HepG2 (cell line): ENCODE measurements around the gene RAN. TPM values are rescaled to one million over a fixed set of nuclear protein-coding genes. Genes with fewer than 3 reads are reported as not detected.

Experiments used
- BHLHE40 ChIP-seq: IDR thresholded peaks from 2 replicates; pipeline ENCODE4 v1.6.1; 2011; ENCODE audit warnings: low read length, improper control_type of control experiment
- CCDC6 ChIP-seq: sonication (generic); formaldehyde crosslinking; IDR thresholded peaks from 2 replicates; pipeline ENCODE4 v1.8.1; 2022; ENCODE audit warnings: mild to moderate bottlenecking, missing genetic modification reagents, moderate library complexity
- ETV6 ChIP-seq: sonication (generic); formaldehyde crosslinking; conservative IDR thresholded peaks from 2 replicates; pipeline ENCODE4 v1.4.0; 2020; ENCODE audit warnings: missing genetic modification reagents
- KDM2A ChIP-seq: sonication (generic); formaldehyde crosslinking; IDR thresholded peaks from 2 replicates; pipeline ENCODE4 v1.4.0; 2020; ENCODE audit warnings: low read depth, missing genetic modification reagents, borderline replicate concordance
- PAF1 ChIP-seq: IDR thresholded peaks from 2 replicates; pipeline ENCODE4 v1.6.1; 2016; ENCODE audit warnings: missing genetic modification reagents, missing compliant biosample characterization
- PLRG1 ChIP-seq: fragments of 450-650 bp; conservative IDR thresholded peaks from 2 replicates; pipeline ENCODE4 v1.6.1; 2016
- POLR2A ChIP-seq, 2 experiments: IDR thresholded peaks; 2 replicates each; pipeline ENCODE4 v1.6.1; 2011; ENCODE audit warnings: low read depth in 2 of 2, low read length in 2 of 2, mild to moderate bottlenecking in 1 of 2, moderate library complexity in 1 of 2; ENCODE audit not compliant: insufficient read depth in 1 of 2
- POLR2AphosphoS5 ChIP-seq: IDR thresholded peaks from 2 replicates; pipeline ENCODE4 v1.6.1; 2012; ENCODE audit warnings: low read depth, low read length
- RBFOX2 ChIP-seq: fragments of 200-400 bp; formaldehyde crosslinking; IDR thresholded peaks from 2 replicates; pipeline ENCODE4 v1.6.1; 2017; ENCODE audit warnings: low read depth, mild to moderate bottlenecking, low read length
- REPIN1 ChIP-seq: sonication (generic); formaldehyde crosslinking; IDR thresholded peaks from 2 replicates; pipeline ENCODE4 v1.8.0; 2022; ENCODE audit warnings: missing genetic modification reagents, low read depth, mild to moderate bottlenecking, borderline replicate concordance
- SKI ChIP-seq: fragments of 450-650 bp; IDR thresholded peaks from one replicate; pipeline ENCODE4 v1.6.1; 2018; ENCODE audit warnings: mild to moderate bottlenecking; ENCODE audit not compliant: partially characterized antibody
- SP4 ChIP-seq: sonication (generic); formaldehyde crosslinking; IDR thresholded peaks from 2 replicates; pipeline ENCODE4 v1.8.1; 2023; ENCODE audit warnings: mild to moderate bottlenecking, missing genetic modification reagents
- SRSF1 ChIP-seq: fragments of 200-400 bp; formaldehyde crosslinking; optimal IDR thresholded peaks from 2 replicates; pipeline ENCODE3; 2017; ENCODE audit warnings: mild to moderate bottlenecking, low read depth, low read length, moderate library complexity
- SSRP1 ChIP-seq: IDR thresholded peaks from 2 replicates; pipeline ENCODE4 v1.6.1; 2016; ENCODE audit warnings: control low read depth
- THYN1 ChIP-seq: sonication (generic); formaldehyde crosslinking; IDR thresholded peaks from 2 replicates; pipeline ENCODE4 v1.8.1; 2023; ENCODE audit warnings: low read depth, mild to moderate bottlenecking, moderate library complexity, missing genetic modification reagents, borderline replicate concordance
- ZBTB34 ChIP-seq: sonication (generic); formaldehyde crosslinking; IDR thresholded peaks from 2 replicates; pipeline ENCODE4 v1.8.0; 2022; ENCODE audit warnings: mild to moderate bottlenecking, missing genetic modification reagents
- ZFP41 ChIP-seq: sonication (generic); formaldehyde crosslinking; IDR thresholded peaks from 2 replicates; pipeline ENCODE4 v1.4.0; 2020; ENCODE audit warnings: mild to moderate bottlenecking, missing genetic modification reagents, borderline replicate concordance
- ZNF280D ChIP-seq: sonication (generic); formaldehyde crosslinking; IDR thresholded peaks from 2 replicates; pipeline ENCODE4 v1.5.1; 2020; ENCODE audit warnings: mild to moderate bottlenecking, missing genetic modification reagents
- ZNF382 ChIP-seq: sonication (generic); formaldehyde crosslinking; IDR thresholded peaks from 2 replicates; pipeline ENCODE4 v1.5.0; 2020; ENCODE audit warnings: missing genetic modification reagents, mild to moderate bottlenecking, borderline replicate concordance
- ZNF687 ChIP-seq: sonication (generic); formaldehyde crosslinking; IDR thresholded peaks from 2 replicates; pipeline ENCODE4 v1.5.1; 2020; ENCODE audit warnings: mild to moderate bottlenecking, missing genetic modification reagents, moderate library complexity
- ZNF850 ChIP-seq: sonication (generic); formaldehyde crosslinking; conservative IDR thresholded peaks from 2 replicates; pipeline ENCODE4 v1.9.0; 2021; ENCODE audit warnings: mild to moderate bottlenecking, missing genetic modification reagents
- polyA plus RNA-seq, 8 experiments: library from polyadenylated mRNA; depleted of rRNA in 3 of 8; stranded (reverse) in 7 of 8; unstranded in 1 of 8; fragments of >200 nt; fragmentation: Illumina TruSeq in 4 of 8; extraction: Trizol in 4 of 8; gene quantifications; 2 replicates each; pipeline versions ENCODE4 v1.2.1 to v1.2.3, GENCODE V29; 2011 to 2016; ENCODE audit warnings: low read depth in 4 of 8, missing spikeins in 1 of 8, mixed read lengths in 1 of 8; ENCODE audit not compliant: insufficient read depth in 1 of 8
- total RNA-seq, 5 experiments: library from RNA; depleted of rRNA; stranded (reverse); fragments of >200 nt; fragmentation: Illumina TruSeq; extraction: Trizol; gene quantifications; 2 replicates each; pipeline ENCODE4 v1.2.3, GENCODE V29; 2016; ENCODE audit warnings: low read depth in 1 of 5

RAN gene
- total and polyA plus RNA-seq, 2 of the 13 experiments (the other 11 are each of a cell fraction or from before 2014, with no cell fraction given) = 1,335 to 1,630 TPM

GRCh38 chr12:130878193-130879185 is 6.6 kb downstream of the RAN start (continued):
- no peak for TF ChIP-seq ZNF280D (CRISPR knock-in tag)
- peak; percentile 28; the same call in 1 of the 2 replicates for TF ChIP-seq KDM2A (CRISPR knock-in tag)
- no peak for TF ChIP-seq SKI
- no peak for TF ChIP-seq ZNF687
- TF ChIP-seq BHLHE40 = no peak
- no peak for TF ChIP-seq SRSF1
- TF ChIP-seq SSRP1 (CRISPR knock-in tag) = 0 out of 2 replicates have a peak, but pooled peaks have one; percentile 21
- no peak for TF ChIP-seq ZNF850 (CRISPR knock-in tag)
- no peak for TF ChIP-seq ZNF382 (CRISPR knock-in tag)
- no peak for TF ChIP-seq SP4 (CRISPR knock-in tag)
- no peak for TF ChIP-seq REPIN1 (CRISPR knock-in tag)
- 0 out of 2 replicates have a peak, but pooled peaks have one; percentile 35 for TF ChIP-seq PAF1 (CRISPR knock-in tag)
- TF ChIP-seq CCDC6 (CRISPR knock-in tag) = no peak
- TF ChIP-seq THYN1 (CRISPR knock-in tag) = no peak
- no peak for TF ChIP-seq ZFP41
- peak; percentile 26 to 66; a peak in 2 of 4 replicates for TF ChIP-seq POLR2A (IDR thresholded peaks at IDR 0.05; ENCODE audit: insufficient read depth in 1 of 2, low read depth in 2 of 2, low read length in 2 of 2)
- peak; percentile 19; the same call in 1 of the 2 replicates for TF ChIP-seq POLR2AphosphoS5
- no peak for TF ChIP-seq ETV6 (CRISPR knock-in tag)
- peak; percentile 50; the same call in 1 of the 2 replicates for TF ChIP-seq RBFOX2
- no peak for TF ChIP-seq PLRG1
- no peak for TF ChIP-seq ZBTB34 (CRISPR knock-in tag)
